Neural crest cell (in vitro differentiated cells): ENCODE measurements around the gene FSD1. TPM values are rescaled to one million over a fixed set of nuclear protein-coding genes. Genes with fewer than 3 reads are reported as not detected.

ENCODE experiments used
- DNase-seq: peaks from one replicate; pipeline ENCODE4 v3.0.0; 2021; ENCODE audit warnings: low read depth, mixed read lengths, low spot score
- H3K27ac Mint-ChIP-seq: one replicate; pipeline ENCODE4 v1.8.0; 2021; ENCODE audit warnings: mild to moderate bottlenecking, mixed read lengths; ENCODE audit not compliant: unreplicated experiment
- H3K27me3 Mint-ChIP-seq: 2 replicates; pipeline ENCODE4 v1.8.0; 2021; ENCODE audit warnings: low read depth, mild to moderate bottlenecking, mixed read lengths
- H3K36me3 Mint-ChIP-seq: 2 replicates; pipeline ENCODE4 v1.8.0; 2021; ENCODE audit warnings: low read depth, mild to moderate bottlenecking, mixed read lengths
- H3K4me1 Mint-ChIP-seq: 2 replicates; pipeline ENCODE4 v1.8.0; 2021; ENCODE audit warnings: mixed read lengths
- H3K4me3 Mint-ChIP-seq: one replicate; pipeline ENCODE4 v1.8.0; 2021; ENCODE audit warnings: mild to moderate bottlenecking, mixed read lengths
- H3K9me3 Mint-ChIP-seq: 2 replicates; pipeline ENCODE4 v1.8.0; 2021; ENCODE audit warnings: mixed read lengths
- CTCF ChIP-seq: fragments of 200-600 bp; sonication (generic); conservative IDR thresholded peaks from 2 replicates; pipeline ENCODE4 v1.5.0; 2021; ENCODE audit warnings: antibody characterized with exemption, mild to moderate bottlenecking
- total RNA-seq: library from RNA; stranded (reverse); gene quantifications from 2 replicates; pipeline ENCODE4 v1.2.1, GENCODE V29; 2021

Gene FSD1
- total RNA-seq, 1 donor from 2014 or later: 51.9 TPM

GRCh38 chr19:4318460-4318859 is 14.1 kb downstream of the FSD1 start:
- H3K36me3 Mint-ChIP-seq: peaks cover 28% of the 10 kb centered on the region
- no peak for TF ChIP-seq CTCF

GRCh38 chr19:4319067-4319718 is 14.8 kb downstream of the FSD1 start:
- Mint-ChIP-seq H3K27ac (no peak overlapping the region), H3K4me3 (no peak overlapping the region), H3K4me1 (no peaks in the 10 kb centered on the region), H3K36me3 (peaks cover 28% of the 10 kb centered on the region), H3K27me3 (no peaks in the 10 kb centered on the region), H3K9me3 (peaks cover 15% of the 10 kb centered on the region)
- DNase-seq: no peak
- TF ChIP-seq CTCF: no peak

More at GRCh38 chr19:4318460-4318859, 14.1 kb downstream of the FSD1 start:
- H3K9me3 Mint-ChIP-seq: peaks cover 15% of the 10 kb centered on the region
- H3K4me3 Mint-ChIP-seq: no peak overlapping the region
- no peaks in the 10 kb centered on the region for H3K4me1 Mint-ChIP-seq
- no peaks in the 10 kb centered on the region for H3K27me3 Mint-ChIP-seq
- no peak overlapping the region for H3K27ac Mint-ChIP-seq
- no peak for DNase-seq

GRCh38 chr19:4320419-4320818 is 16.0 kb downstream of the FSD1 start:
- Mint-ChIP-seq H3K4me1 (no peaks in the 10 kb centered on the region), H3K36me3 (peaks cover 30% of the 10 kb centered on the region), H3K27me3 (no peaks in the 10 kb centered on the region), H3K9me3 (peaks cover 15% of the 10 kb centered on the region), H3K27ac (no peak overlapping the region), H3K4me3 (no peak overlapping the region)
- no peak for DNase-seq
- no peak for TF ChIP-seq CTCF

- Mint-ChIP-seq H3K36me3 (peaks cover 28% of the 10 kb centered on the region), H3K4me3 (no peak overlapping the region), H3K9me3 (peaks cover 15% of the 10 kb centered on the region), H3K4me1 (peaks cover 13% of the 10 kb centered on the region), H3K27me3 (peaks cover 17% of the 10 kb centered on the region), H3K27ac (no peak overlapping the region)
- DNase-seq: no peak
- TF ChIP-seq CTCF: no peak
These were observed 18.7 kb downstream of the FSD1 start for GRCh38 chr19:4322942-4323665.

DNA sequence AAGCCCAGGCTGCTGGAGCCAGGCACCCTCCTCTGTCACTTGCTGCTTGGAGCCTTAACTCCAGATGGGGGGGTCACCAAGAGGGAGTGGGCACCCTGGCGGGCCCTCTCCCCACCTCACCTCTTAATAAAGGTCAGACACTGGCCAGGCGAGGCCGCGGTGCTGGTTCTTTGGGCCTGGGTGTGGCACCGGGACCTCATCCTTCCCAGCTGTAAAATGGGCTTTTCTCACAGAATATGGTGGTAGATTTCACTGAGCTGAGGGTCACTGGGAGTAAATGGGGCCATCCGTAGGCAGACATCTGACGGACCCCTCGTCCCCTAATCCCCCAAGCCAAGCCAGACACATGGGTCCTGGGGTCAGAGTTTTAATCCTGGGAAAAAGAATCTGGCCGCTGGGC is 19.3 kb downstream of the FSD1 start:
- Mint-ChIP-seq H3K9me3 (peaks cover 15% of the 10 kb centered on the region), H3K27me3 (peaks cover 17% of the 10 kb centered on the region), H3K4me1 (peaks cover 18% of the 10 kb centered on the region), H3K27ac (no peak overlapping the region), H3K4me3 (no peak overlapping the region), H3K36me3 (peaks cover 22% of the 10 kb centered on the region)
- no peak for TF ChIP-seq CTCF
- no peak for DNase-seq
